GM18951 (cell line): ENCODE measurements around the gene RBM44.
"Not testable (repeated sequence)": the region's sequence is repeated elsewhere in the genome, so short reads cannot be mapped to it uniquely, and the experiment has no call there.

ENCODE experiments used
- POLR2A ChIP-seq: IDR thresholded peaks from 4 replicates; pipeline ENCODE4 v1.6.1; 2011; ENCODE audit warnings: mild to moderate bottlenecking; ENCODE audit not compliant: insufficient read length, insufficient read depth; ENCODE audit errors: extremely low read depth
- in situ Hi-C: fragments of 300-500 bp; cut with MboI; formaldehyde crosslinking; loops from one replicate; pipeline ENCODE4 v1.12.0; 2022; ENCODE audit warnings: low sequenced_read_pairs, mixed read lengths, inconsistent platforms; ENCODE audit not compliant: unreplicated experiment

Gene RBM44, protein sequence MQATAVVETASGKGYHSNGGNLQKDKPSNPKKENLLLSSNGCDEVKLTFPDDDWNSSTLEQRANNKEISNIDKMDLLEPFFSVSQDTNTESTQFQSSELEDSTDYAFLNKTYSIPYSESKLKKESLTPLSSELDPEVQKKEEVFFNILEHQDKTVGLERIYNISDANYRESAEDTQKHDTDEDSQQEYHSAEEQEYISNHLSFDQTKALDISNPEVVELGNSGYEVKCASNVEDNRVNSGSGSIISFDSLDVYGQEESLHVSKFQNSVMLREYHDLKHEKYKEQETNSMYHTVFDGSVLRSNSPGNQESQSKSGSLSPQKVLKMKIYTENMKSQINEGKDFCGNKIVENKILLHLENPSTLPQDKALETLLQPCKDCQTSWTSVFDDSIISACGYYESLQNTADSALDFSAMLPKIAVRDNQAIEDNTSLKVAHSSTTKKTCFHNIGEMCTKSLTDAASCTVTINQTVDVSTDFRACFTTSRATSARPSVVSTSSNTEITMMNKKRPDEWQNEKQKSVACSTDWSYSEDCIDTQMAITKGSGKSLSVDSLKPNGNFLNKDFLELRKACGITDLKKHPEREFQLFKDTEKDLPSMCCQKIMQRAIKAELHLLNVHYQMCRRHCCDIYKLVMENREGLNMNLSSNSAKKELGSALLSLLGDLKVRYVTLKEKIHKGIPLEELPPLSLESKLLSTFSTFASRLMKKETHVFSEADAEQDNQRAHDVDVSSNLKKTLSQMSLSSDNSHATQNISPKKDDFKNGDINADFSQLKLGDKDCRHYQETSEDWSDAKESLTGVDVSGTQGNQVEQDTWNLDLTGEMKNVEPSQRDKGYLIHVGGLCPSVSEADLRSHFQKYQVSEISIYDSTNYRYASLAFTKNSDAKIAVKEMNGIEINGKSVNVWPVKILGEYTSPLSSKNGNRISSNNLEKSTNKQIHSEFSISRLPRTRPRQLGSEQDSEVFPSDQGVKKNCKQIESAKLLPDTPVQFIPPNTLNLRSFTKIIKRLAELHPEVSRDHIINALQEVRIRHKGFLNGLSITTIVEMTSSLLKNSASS

DNA sequence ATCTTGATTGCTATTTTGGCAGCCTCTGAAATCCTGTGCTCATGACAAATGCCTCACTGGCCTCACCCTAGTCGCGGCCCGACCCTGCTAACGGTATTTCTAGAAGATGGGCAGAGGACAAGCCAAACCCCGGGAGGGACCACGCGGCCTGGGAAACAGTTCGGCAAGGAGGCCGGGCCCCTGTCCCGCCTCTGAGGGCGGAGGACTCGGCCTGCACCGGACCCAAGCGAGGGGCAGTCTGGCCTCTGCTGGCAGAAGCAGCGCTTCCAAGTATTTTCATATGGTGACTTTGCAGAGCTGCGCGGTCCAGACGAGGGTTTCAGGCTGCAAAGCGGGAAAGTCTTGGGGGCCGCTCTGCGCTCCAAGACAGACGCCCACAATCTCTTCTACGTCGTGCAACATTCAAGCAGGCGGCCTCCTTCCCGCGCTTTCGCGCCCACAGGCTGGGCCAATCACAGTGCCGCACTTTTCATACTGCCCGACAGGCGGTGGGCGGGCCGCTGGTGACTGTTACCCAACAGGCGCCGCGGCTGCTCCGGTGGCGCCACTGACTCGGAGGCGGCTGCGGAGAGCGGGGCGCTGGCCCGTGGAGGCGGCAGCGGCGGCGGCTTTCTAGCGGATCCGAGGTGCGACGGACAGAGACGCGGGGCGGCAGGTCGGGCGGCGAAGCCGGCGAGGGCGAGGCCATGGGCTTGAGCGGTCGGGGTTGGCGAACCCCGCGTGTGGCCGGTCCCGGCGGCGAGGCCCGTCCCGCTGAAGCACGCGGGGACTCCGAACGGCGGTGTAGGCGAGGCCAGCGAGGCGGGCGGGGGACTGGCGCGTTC lies at the start of gene RBM44:
RBM44 (plus strand) TSS at position 544 of the 824 bp plus-strand sequence. CDS start 14,831 bp downstream, outside the sequence.
- TF ChIP-seq POLR2A = no peak
- in situ Hi-C loops = no loop called here

DNA sequence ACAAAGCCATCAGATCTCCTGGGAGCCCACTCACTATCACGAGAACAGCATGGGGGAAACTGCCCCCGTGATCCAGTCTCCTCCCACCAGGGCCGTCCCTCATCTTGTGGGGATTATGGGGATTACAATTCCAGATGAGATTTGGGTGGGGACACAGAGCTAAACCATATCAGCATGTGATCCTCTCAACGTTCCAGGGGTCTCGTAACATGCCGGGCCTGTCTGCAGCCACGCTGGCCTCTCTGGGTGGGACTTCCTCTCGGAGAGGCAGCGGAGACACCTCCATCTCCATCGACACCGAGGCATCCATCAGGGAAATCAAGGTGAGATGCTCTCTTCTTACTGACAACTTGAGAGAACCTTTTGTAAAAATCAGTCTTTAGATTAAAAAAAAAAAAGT lies 49.6 kb upstream of the RBM44 start:
- in situ Hi-C loops = no loop called here
- no peak for TF ChIP-seq POLR2A

DNA sequence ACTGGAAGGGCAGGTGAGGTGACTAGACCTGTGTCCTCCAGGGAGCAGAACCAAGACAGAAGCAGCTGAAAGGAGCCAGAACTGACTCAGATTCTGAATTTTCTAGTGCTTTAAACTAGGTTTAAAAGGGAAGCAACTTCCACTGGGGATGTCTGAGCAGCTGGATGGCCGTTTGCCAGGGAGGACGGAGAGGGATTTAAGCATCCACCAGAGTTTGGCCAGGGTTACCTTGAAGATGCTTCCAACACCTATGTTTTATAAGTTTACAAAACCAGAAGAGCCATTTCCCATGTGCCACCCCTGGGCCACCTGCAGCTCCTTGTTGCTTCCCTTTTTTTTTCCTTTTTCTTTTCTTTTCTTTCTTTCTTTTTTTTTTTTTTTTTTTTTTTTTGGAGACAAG lies 48.6 kb upstream of the RBM44 start:
- in situ Hi-C loops = no loop called here

DNA sequence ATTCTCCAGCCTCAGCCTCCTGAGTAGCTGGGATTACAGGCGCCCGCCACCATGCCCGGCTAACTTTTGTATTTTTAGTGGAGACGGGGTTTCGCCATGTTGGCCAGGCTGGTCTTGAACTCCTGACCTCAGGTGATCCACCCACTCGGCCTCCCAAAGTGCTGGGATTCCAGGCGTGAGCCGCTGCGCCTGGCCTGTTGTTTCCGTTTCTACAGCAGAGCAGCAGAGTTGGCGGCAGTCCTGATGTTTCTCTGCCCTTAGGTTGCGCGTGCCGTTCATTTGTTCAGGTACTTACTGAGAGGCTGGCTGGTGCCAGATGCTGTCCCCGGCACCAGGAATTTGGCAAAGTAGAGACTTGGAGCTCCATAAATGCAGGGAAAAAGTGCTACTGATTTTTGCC lies 48.1 kb upstream of the RBM44 start:
- in situ Hi-C loops = not testable (repeated sequence)

More for the DNA sequence above, 48.6 kb upstream of the RBM44 start:
- no peak for TF ChIP-seq POLR2A

DNA sequence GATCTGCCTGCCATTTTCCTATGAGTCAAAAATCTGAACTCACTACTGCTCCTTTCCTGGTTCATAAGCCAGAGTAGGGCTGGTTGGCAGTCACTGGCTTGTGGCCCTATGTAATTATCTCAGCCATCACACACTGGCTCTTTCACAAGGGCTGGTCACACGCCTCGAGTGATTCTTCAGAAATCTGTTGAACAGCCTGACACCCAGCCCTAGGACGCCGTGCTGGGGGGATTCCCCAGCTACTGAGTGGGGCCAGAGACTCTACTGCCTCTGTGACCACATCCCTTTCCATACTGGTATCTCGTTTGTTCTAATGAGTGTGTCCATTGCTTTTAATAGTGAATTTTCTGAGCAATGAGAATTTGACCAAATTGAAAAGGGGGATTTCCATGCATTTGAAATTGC lies 45.8 kb upstream of the RBM44 start:
- TF ChIP-seq POLR2A = no peak
- in situ Hi-C loops = no loop called here

DNA sequence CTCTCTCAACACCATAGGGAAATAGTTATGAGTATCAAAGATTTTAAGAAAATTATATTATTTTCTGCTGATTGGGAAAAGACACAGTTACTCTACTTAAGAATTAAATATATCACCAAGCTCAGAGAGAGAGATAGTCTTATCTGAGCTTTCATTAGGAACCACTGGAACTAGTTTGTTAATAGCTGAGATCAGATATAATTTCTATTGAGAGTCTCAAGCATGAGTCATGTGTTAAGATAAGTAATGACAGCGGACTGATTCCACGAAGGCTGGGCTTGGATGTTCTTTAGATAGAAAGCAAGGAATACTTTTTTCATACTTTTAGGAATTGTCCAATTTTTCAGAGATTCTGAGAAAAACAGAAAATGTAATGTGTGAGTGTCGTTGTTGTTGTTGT lies 44.4 kb upstream of the RBM44 start:
- in situ Hi-C loops = no loop called here
- TF ChIP-seq POLR2A = no peak

DNA sequence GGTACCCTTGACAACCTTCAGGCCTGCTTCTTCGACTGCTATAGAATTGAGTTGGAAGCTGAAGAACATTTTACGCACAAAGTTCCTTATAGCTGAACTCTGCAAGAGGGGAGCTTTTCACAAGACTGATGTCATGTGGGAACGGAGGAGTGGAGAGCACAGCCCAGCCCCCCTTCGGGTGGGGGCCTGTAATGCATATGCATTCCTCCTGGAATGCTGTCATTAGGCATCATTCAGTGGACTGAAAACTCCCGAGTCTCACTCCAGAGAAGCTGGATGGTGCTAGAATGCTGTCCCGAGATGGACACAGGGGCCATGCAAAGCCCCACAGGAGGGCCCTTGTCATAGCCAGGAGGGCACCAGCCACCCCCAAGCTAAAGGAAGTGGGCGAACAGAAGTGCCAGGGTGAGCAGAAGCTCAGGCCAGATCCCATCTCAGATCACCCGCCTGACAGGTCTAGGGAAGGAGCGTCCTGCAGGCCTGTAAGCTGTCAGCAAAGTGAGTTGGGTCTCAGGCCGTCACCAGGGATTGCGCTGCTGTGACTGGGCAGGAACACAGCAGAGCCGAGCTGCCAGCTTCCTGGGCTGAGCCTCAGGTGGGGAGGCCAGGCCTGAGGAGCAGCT lies 43.8 kb upstream of the RBM44 start:
- in situ Hi-C loops = no loop called here
- TF ChIP-seq POLR2A = no peak

DNA sequence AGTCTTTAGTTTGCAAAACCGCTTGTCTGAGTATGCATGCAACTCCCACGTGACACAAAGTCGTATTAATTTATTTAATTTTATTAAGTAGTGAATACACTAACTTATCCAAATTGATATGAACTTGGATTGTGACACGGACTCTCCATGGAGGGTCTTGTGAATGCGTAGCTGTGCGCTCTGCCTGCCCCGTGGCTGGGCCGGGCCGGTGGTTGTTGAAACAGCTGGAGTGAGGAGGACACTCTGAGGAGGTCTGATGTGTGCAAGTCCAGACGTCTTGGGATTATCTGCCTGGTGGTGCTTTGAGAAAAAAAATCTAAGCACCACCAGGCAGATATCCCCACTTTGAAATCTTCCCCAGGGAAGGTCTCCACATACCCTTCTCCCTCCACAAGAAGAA lies 41.0 kb upstream of the RBM44 start:
- in situ Hi-C loops = no loop called here
- no peak for TF ChIP-seq POLR2A

DNA sequence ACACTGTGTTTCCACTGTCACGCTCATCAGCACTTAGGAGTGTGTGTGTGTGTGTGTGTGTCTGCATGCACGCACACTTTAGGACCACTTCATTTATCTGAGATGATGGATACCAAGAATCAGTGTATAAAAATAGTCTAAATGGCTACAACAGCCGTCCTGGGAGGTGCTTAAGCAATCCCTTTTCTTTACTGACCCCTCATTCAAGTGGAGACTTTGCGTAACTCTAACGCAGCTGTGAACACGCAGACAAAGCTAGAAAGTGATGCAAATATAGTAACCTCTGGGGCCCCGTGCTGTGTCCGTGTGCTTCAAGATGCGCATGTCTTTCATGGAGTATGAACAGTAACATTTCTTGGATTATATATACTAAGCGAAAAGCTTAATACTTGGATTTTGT lies 40.4 kb upstream of the RBM44 start:
- in situ Hi-C loops = no loop called here
- TF ChIP-seq POLR2A = no peak

DNA sequence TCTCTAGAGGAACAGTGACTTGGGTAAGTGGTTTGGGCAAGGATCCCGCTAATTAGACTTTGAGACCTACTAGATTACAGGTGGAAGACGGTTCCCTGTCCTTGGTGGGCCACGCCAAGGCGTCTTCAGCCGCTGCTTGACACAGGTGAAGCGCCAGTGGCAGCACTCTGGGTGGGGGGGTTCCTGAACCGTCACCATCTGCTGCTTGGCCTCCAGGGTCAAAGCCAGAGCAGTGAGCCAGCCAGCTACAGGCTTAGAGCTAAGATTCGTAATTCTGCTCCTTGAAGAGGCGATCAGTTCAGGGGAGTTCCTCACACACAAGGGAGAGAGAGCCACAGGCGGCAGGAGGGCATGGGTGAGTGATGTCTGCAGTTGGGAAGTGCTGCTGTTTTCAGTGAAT lies 39.4 kb upstream of the RBM44 start:
- no peak for TF ChIP-seq POLR2A
- in situ Hi-C loops = no loop called here

DNA sequence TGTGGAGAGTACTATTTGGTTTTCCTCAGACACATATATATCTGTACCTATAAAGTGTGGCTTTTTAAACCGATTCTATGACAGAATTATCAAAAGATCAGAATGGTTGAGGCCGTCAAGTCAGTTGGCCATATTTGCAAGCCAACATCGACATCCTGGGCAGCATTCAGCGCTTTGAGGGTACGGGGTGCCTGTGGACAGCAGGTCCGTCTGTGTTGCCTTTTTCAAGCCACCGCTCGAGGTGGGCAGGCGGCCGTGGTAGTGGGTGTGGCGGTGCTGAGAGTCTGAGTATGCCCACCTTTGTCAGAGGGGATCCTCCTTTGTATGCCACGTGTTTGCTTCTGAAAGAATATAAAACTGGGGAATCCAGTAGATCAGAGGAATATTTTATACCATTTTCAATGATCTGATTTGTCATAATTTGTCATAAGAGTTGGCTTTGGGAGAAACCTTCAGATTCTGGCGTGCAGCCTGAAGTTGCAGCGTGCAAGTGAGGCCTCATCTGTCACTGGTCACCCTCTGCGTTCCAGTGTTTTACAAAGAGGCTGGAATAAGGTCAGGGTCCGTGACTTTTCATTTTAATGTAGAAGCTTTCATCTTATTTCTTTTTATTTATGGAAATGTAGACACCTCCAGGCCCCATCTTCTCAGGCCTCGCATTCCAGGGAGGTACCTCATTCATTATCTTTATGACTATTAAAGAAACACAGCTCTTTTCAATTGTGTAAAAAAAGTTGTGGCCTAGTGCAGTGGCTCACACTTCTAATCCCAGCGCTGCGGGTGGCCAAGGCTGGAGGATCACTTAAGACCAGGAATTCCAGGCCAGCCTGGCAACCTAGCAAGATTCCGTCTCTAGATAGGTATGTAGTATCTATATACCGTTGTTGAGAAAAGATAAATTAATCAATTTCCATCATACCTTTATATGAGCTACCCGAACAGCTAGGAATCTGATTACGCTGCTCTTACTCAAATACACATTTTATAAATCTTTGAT lies 37.8 kb upstream of the RBM44 start:
- no peak for TF ChIP-seq POLR2A
- in situ Hi-C loops = no loop called here

DNA sequence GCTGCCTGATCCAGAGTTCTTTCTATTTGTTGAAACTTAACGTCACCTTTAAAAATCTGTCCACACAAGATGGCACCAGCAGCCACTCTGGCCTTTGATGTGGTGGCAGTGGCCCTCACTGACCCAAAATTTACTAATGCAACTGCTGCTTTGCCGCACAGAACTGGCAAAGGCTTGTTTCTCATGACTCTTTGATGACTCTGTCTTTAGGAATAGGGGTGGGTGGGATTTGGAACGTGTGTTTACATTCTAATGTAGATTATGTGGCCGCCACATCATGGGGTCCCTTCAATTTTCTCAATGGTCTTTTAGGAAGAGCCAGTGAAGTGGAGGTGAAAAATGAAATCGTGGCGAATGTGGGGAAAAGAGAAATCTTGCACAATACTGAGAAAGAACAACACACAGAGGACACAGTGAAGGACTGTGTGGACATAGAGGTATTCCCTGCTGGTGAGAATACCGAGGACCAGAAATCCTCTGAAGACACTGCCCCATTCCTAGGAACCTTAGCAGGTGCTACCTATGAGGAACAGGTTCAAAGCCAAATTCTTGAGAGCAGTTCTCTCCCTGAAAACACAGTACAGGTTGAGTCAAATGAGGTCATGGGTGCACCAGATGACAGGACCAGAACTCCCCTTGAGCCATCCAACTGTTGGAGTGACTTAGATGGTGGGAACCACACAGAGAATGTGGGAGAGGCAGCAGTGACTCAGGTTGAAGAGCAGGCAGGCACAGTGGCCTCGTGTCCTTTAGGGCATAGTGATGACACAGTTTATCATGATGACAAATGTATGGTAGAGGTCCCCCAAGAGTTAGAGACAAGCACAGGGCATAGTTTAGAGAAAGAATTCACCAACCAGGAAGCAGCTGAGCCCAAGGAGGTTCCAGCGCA lies 36.0 kb upstream of the RBM44 start:
- in situ Hi-C loops = not testable (repeated sequence)
